NCI-H748 (cell line): ENCODE measurements around the gene PARD3B.

ENCODE experiments used
- DNase-seq: peaks from one replicate; lab custom pipeline; 2025; ENCODE audit not compliant: unreplicated experiment; lab: John Stamatoyannopoulos, UW

Gene PARD3B

DNA sequence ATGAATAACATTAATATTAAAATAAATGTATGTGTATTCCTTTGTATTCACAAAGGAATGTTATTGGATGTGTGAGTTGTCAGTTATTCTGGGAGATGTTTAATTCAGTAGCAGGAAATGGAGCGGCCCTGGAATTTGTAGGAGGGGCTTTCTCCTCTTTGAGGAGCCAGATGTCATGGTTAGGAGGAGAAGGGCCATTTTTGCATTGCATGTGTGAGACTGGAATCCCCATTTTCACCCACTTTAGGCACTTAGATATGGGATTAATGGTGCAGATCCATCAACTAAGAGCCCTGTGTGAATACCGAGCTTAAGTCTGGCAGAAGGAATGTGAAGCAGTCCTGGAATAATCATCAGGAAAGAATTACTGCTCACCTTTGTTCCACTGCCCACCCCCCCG is 439.2 kb downstream of the PARD3B start:
- DNase-seq, result no peak

DNA sequence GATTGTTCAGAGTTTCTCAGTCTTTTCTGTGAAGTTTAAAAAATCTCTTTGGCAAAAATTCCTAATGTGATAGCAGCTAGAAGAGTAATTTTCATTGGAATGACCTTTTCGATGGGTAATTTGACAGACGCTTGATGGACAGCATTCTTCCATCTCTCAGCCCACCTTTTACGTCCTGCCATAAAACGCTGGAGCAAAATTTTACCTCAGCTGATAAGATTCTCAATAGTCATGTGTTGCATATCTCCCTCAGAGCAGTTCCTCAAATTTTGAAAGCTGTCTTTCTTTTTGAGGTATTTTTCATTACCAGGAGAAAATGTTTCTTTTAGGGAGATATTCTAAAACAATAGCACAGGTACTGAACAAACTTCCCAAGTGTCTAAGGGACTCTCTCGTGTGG is 441.4 kb downstream of the PARD3B start:
- no peak for DNase-seq

DNA sequence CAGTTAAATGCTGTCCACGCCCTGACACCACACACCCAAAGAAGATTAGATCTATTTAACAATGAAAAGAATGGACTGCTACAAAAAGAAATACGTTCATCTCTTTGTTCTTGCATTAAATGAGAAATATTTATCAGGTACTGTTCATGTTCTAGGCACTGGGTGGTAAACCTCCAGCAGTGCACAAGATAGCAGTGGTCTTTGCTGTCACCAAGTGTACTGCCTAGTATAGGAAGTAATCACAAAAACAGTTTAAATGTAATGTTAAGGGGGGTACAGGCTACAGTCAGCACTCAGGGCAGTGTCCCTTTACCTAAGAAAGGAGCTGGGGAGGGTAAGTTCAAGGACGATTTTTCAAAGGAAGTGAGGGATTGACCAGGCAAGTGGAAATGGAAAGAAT is 443.6 kb downstream of the PARD3B start:
- DNase-seq, result no peak

DNA sequence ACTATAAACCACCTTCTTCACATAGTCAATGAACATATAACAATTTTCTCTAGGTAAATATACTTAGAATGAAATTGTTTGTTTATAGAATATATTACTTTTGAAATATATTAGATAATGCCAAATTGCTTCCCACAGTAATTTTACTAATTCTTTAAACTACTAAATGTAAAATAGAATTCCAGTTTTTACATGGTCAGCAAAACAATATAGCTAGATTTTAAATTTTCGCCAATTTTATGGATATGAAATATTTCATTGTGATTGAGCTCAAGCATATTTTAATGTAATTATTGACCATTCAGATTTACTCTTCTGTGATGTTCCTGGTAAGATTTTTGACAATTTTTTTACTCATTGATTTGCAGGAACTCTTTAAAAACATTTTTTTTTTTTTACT is 444.6 kb downstream of the PARD3B start:
- no peak for DNase-seq

DNA sequence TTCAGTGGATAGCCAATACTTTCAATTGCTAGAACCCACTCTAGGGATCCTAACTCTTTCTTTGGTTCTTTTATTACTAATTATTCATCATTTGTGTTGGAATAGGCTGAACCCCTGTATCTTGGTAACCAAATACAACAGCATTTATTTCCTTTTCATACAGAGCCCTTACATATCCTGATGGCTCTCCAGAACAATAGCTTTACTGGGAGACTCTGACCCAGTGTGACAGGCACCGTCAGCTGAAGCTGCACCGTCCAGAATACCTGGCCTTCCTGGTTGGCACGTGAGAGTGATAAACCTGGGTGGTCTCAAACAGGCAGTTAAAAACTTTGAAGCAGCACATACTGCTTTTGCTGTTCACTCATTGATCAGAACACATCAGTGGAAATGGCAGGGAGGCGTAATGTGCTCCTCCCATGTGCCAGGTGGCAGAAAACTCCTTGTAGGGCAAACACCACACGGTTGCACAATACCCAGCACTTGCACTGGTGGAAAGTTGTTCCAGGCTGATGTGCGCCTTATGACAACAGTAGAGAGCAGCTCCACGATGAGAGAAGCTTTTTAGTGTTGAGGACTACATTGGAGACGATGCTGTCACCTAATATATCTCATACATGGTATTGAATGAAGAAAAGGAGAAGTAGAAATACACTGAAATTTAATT is 456.2 kb downstream of the PARD3B start:
- no peak for DNase-seq

DNA sequence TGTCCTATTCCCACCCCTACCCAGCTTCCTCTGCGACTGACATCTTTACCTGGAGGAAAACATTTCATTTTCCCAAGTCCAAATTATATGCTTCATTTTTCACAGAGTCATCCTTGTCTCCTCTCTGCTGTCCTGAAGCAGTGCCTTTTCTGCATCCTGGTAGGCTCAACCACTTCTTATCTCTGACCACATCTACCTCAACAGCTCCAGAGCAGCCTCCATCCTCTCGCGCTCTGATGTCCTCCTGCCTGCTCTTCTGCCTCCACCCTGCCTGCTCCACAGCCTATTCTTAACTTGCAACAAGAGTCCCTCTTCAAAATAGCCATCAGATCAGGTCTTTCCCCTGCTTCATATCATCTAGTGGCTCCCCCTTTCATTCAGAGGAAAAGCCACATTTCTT is 457.1 kb downstream of the PARD3B start:
- DNase-seq, result no peak

DNA sequence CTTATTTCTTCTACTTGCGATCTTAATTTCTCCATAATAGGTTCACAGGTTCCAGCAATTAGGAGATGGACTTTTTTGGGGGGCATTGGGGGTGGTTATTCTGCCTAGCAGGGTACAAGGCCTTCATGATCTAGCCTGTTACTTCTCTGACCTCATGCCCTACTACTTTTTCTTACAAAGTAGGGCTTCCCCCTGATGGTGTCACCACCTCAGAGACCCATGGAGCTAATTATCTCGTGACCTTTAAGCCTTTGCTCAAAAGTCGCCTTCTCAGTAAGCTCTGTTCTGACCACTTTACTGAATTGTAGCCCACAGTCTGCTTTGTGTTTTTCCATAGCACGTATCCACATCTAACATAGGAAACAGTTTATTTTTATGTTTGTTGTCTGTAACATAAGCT is 458.0 kb downstream of the PARD3B start:
- DNase-seq, result no peak

DNA sequence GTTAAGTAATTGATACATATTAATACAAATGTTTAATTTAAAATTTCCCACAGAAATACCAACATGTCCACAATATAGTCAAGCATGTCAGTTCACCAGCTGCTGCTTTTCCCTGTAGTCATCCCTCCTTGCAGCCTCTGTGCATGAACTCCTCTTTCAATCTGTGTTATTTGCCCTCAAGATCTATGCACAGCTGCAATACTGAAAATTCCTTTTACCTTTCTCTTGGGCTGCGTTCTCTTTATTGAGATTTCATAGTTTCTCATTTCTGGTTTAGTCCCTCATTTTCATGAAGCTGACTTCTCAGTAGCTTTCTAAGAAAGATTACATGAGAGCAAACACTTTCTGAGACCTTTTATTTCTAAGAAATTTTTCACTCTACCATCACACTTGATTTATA is 464.9 kb downstream of the PARD3B start:
- DNase-seq, result no peak

DNA sequence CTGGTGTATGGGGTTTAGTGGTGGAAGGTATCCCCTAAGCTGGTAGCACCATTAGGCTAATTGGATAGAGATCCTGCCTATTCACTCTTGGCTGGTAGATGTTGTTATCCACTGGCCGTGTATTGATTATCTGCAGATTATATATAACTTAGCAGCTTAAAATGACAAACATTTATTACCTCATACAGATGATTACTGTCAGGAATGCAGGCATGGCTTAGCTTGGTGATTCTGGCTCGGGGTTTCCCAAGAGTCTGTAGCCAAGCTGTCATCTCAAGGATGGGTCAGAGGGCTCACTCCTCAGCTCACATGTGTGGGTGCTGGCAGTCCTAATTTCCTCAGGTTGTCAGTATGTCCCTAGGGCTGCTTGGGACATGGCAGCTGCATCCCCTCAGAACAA is 465.8 kb downstream of the PARD3B start:
- DNase-seq, result no peak

DNA sequence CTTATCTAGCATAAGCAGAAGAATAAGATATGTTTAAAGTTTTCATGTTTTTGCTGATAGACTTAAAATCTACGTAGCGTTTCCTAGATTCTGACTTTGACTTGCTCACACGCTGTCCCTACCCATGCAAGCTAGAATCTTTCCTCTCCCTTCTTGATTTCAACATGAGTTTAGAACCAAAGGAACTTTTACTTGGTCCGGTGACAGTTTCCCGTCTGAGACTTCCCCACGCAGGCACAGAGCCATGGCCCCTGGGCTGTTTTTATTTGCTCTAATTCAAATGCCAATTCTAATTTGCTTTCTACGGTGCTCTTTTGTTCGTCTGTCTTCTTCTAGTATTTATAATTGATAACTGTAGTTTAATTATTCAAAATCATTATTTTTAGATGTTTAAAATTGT is 467.7 kb downstream of the PARD3B start:
- DNase-seq, result no peak

DNA sequence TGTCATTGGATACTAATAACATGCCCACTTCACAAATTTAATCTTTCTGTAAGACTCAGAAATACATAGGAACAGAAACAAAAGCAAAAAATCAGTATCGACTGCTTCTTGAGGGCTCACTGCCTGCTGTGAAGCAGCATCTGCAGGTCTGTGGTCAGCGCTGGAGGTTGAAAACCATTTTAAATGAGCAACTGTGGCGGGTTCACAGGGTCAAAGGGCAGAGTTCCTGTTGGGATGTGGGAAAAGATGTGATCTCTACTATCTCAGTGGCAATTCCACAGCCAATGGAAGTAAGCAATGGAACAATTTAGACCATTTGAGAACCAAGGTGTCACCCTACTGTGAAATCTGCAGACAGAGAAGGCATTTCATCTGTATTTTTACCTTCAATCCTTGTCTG is 468.3 kb downstream of the PARD3B start:
- DNase-seq, result no peak

DNA sequence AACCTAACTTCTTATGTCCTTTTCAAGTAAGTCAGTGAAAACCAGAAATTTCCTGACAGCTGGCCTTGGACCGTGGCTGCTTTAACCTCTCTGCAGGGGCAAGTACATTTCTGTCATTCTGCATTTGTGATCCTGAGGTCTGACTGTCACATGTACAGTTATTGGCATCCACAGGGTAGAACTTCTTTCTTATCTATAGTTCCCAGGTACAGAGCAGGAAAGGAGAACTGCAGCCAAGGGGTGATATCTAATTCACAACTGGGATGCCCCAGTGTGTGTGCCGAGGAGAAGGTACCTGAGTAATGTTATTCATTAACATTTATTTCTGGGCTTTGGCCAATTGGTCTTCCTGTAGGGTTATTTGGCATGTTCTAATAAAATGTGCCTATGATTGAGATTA is 468.9 kb downstream of the PARD3B start:
- DNase-seq, result no peak

DNA sequence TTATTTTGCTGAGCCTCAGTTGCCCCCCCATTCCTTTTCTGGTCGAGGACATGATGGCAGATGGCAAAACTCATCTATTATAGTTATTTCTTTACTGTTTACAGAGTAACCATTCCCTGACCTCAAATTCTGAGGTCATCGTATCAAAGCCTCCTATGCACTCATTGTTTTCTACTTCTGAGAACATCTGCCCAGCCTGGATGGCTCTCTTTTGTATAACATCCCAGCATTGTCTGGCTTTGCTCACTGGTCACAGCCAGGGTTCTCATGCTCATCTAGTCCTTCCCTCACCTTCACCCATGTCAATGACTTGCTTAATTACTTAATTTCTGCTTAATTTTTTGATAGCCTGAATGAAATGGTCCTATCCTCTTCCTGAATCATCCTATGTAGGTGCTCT is 472.1 kb downstream of the PARD3B start:
- peak; percentile 80 for DNase-seq

DNA sequence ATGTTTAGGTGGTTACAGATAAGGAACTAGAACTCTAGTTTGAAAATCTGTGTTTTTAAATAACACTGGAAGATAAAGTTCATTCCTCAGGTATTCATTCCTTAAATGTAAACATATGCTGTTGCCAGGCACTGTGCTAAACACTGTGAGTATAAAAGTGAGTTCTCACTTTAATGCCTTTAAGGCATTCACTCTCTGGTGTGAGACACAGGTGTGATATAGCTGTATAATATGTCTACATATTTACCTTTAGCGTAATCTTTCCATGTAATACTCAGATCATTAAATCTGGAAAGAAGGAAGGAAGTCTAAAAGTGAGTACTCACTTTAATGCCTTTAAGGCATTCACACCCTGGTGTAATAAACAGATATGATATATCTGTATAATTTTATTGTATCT is 472.6 kb downstream of the PARD3B start:
- DNase-seq, result no peak

DNA sequence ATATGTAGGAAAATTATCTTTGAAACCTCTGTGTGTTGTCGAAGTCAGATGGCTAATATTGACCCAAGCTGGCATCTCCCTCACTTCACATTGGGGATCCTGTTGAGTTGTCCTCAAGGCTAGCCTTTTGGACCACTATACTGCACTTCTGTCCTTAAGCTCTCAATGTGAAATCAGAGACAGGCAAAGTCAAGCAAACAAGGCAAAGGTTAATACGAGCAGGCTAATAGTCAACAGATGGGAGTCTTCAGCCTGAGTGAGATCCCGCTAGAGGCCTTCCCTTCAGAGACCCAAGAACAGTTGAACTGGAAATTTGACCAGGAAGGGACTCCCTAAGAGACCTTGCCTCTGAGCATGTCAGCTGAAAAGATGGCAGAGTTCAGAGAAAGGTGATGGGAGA is 475.4 kb downstream of the PARD3B start:
- DNase-seq, result no peak

DNA sequence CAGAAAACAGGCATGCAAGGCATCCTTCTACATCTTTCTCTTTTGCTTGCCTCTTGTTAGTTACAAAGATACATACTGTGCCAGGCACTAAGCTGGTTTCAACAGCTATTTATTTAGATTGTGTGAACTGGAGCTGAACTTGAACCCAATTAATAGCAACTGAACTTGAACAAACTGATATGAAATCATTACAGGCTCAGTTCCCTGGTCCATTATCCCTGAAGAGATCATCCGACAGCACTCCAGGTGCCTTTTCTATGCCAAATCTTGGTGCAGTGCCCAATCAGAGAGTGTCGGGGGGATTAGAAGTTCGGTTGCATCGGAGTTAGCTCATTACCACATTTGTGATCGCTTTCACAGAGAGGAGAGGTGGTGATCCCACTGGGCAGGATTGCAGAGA is 477.6 kb downstream of the PARD3B start:
- peak; percentile 13 for DNase-seq

DNA sequence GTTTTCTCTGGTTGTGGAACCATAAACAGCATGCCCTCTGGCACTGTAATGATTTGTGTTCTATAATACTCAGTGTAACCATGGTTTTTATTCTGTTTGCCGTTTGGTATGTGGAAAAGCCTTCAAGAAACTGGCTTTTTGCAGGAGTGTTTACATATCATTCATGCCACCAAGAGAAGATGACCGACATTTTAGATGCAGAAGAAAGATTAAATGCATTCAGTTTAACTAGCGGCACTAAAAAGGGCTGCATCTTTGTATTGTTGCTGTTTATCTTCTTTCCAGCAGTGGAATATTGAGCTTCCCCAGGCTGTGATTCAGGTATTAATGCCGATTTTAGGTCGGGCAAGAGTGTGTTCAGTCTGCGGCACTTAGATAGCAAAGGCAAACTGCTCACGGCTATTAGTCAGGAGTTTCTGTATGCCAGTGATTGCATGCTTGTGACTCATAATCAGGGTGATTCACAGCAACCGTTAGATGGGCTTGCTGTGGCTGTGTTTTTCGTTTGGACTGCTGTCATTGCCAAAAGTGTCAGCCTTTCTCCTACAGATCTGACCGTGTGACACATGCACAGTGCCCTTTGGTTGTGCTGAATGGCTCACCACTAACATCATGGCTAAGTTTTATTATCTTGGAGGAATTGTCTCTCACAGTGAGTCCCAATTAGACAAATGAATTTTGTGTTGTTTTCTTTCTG is 479.7 kb downstream of the PARD3B start:
- no peak for DNase-seq

DNA sequence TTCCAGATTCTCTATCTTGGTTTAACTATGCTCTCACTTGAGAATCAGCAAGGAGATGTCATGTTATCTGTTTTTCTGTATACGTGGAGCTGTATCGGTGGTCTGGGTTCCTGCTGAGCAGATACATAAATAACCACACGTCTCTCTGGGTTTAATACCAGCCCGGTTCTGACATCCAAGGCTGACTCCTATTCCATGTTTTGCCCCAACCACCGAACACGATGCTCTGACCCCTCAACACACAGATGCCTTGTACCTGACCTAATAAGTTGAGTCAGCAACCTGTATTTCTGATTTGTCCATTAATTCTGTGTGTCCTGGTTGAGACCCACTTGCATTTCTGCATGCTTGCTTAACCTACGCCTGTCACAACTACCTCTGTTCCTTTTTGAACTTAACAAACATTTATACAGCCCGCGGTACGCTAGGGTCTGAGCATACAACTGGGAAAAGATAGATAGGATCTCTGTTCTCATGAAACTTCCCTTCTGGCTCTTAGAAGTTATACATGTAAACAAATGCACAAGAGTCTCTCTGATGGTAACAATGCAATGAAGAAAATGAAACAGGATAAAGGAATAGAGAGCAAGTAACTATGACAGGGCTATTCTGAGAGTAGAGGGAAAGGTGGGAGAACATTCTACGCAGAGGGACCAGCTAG is 480.4 kb downstream of the PARD3B start:
- DNase-seq, result no peak

DNA sequence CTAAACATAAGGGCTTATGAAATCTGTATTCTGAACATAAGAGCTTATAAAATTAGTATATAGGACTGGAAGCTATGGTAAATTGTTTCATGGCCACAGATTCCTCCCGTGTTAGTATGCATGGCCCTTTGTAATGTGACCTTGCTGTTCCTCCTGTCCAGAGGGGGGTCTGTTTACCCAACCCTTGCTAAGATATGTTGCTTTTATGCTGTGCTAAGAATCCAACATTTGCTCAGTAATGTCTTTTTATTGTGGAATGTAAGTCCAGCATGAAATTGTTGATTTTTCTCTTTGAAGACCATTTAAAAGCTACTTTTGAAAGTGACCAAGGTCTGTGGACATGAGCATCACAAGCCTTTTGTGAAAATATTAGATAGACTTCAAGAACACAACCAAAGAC is 485.4 kb downstream of the PARD3B start:
- no peak for DNase-seq

DNA sequence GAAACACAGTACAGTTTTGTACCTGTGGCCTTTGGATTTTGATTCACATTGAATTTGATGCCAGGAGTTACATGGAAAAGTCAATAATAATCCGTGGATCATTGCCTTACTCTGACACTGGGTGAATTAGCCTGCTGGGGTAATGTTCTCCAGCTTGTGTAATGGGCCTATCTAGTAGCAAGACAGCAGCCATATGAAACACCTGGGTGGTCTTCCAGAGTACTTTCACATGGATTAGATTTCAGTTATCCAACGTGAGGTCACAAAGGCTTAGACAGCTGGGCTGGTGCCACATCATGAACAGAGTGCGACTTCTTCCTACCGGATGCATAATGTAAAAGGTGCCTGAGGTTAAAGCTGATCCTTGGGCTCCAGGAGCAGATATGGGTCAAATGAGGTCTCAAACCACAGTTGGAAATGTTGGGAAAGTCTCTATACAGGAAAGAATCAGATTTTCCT is 486.8 kb downstream of the PARD3B start:
- DNase-seq, result no peak

DNA sequence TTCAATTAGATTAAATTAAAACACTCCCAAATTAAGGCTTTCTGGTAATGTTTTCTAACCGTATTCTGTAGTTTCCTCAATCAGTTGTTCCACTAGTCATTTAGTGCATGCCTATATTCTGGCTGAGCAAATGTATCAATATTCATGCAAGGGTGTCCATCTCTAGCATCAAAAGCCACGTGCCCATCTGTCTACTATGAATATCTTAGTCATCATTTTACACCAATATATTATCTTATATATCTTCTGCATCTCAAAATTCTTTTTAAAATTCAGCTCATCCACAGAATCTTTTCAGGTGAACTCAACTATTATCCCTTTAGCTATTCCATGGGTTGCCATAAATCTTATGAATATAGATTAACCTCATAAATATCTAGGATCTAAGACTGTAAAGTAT is 488.2 kb downstream of the PARD3B start:
- DNase-seq, result no peak

DNA sequence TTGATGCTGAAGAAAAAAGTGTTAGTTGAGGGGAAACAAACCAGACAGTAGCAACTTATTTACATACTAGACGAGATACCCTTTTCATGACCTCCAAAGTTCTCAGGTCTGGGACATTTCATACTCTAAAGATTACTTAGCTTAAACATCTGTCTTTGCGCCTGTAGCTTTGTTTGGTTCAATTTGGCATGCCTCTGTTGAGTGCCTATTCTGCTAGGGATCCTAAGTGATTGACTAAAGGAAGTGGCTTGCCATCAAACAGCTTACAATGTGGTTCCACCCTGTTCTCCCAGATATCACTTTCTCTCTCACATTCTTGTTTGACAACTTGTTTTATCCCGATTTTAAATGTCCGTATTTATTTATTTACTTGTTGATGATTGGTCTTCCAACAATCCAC is 488.8 kb downstream of the PARD3B start:
- peak; percentile 60 for DNase-seq
